HEK293 (cell line): ENCODE measurements around the gene RPL36.

Experiments used
- ATF2 ChIP-seq: fragments of 450-650 bp; formaldehyde crosslinking; IDR thresholded peaks from 2 replicates; pipeline ENCODE4 v1.5.1; 2016; ENCODE audit warnings: missing biosample characterization, missing genetic modification characterization, low read depth
- YY1 ChIP-seq: fragments of 450-650 bp; formaldehyde crosslinking; IDR thresholded peaks from 2 replicates; pipeline ENCODE4 v1.5.1; 2018; ENCODE audit warnings: missing biosample characterization, missing genetic modification characterization
- ZNF324 ChIP-seq: fragments of 450-650 bp; formaldehyde crosslinking; IDR thresholded peaks from 2 replicates; pipeline ENCODE4 v1.5.1; 2016; ENCODE audit warnings: missing biosample characterization, missing genetic modification characterization
- ZNF514 ChIP-seq: fragments of 450-650 bp; formaldehyde crosslinking; IDR thresholded peaks from 2 replicates; pipeline ENCODE4 v1.5.1; 2016; ENCODE audit warnings: missing biosample characterization, missing genetic modification characterization
- ZNF654 ChIP-seq: fragments of 450-650 bp; formaldehyde crosslinking; IDR thresholded peaks from 2 replicates; pipeline ENCODE4 v1.5.1; 2016; ENCODE audit warnings: low read depth, missing biosample characterization, missing genetic modification characterization
- ZNF658 ChIP-seq: fragments of 450-650 bp; formaldehyde crosslinking; IDR thresholded peaks from 2 replicates; pipeline ENCODE4; 2016; ENCODE audit warnings: missing biosample characterization, missing genetic modification characterization
- TF ChIP-seq, protein P1 (sequence below): fragments of 450-650 bp; formaldehyde crosslinking; IDR thresholded peaks from 2 replicates; pipeline ENCODE4 v1.5.1; 2016; ENCODE audit warnings: missing biosample characterization, missing genetic modification characterization
- TF ChIP-seq, protein P2 (sequence below): fragments of 450-650 bp; formaldehyde crosslinking; IDR thresholded peaks from 2 replicates; pipeline ENCODE4 v1.5.1; 2016; ENCODE audit warnings: missing biosample characterization, missing genetic modification characterization

GRCh38 chr19:5711713-5712161 lies 21.6 kb downstream of the RPL36 start:
- TF ChIP-seq YY1 (tag by site-specific recombination): no peak
- TF ChIP-seq ZNF654 (tag by site-specific recombination): no peak
- TF ChIP-seq, protein P1, sequence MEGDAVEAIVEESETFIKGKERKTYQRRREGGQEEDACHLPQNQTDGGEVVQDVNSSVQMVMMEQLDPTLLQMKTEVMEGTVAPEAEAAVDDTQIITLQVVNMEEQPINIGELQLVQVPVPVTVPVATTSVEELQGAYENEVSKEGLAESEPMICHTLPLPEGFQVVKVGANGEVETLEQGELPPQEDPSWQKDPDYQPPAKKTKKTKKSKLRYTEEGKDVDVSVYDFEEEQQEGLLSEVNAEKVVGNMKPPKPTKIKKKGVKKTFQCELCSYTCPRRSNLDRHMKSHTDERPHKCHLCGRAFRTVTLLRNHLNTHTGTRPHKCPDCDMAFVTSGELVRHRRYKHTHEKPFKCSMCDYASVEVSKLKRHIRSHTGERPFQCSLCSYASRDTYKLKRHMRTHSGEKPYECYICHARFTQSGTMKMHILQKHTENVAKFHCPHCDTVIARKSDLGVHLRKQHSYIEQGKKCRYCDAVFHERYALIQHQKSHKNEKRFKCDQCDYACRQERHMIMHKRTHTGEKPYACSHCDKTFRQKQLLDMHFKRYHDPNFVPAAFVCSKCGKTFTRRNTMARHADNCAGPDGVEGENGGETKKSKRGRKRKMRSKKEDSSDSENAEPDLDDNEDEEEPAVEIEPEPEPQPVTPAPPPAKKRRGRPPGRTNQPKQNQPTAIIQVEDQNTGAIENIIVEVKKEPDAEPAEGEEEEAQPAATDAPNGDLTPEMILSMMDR (tag by site-specific recombination): no peak
- no peak for TF ChIP-seq ZNF324 (tag by site-specific recombination)
- TF ChIP-seq ZNF658 (tag by site-specific recombination): no peak
- no peak for TF ChIP-seq ZNF514 (tag by site-specific recombination)
- TF ChIP-seq ATF2: no peak
- TF ChIP-seq, protein P2, sequence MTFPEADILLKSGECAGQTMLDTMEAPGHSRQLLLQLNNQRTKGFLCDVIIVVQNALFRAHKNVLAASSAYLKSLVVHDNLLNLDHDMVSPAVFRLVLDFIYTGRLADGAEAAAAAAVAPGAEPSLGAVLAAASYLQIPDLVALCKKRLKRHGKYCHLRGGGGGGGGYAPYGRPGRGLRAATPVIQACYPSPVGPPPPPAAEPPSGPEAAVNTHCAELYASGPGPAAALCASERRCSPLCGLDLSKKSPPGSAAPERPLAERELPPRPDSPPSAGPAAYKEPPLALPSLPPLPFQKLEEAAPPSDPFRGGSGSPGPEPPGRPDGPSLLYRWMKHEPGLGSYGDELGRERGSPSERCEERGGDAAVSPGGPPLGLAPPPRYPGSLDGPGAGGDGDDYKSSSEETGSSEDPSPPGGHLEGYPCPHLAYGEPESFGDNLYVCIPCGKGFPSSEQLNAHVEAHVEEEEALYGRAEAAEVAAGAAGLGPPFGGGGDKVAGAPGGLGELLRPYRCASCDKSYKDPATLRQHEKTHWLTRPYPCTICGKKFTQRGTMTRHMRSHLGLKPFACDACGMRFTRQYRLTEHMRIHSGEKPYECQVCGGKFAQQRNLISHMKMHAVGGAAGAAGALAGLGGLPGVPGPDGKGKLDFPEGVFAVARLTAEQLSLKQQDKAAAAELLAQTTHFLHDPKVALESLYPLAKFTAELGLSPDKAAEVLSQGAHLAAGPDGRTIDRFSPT (tag by site-specific recombination): no peak
